Left lung (tissue), 14 donors: ENCODE results near the gene VSTM2A. TPM values are rescaled to one million over a fixed set of nuclear protein-coding genes. Genes with fewer than 3 reads are reported as not detected.
"Not testable (repeated sequence)": the region's sequence is repeated elsewhere in the genome, so short reads cannot be mapped to it uniquely, and the experiment has no call there.

ENCODE experiments used
- ATAC-seq: fragments of 200-7000 bp; cut with Tn5 transposase; one replicate; pipeline ENCODE4 v1.9.1; 2020; ENCODE audit warnings: moderate library complexity
- DNase-seq, 4 donors: peaks; one replicate each; pipeline ENCODE4 v3.0.0-alpha.2; 2013 to 2020
- H3K27ac ChIP-seq, 2 donors: fragments of 200-600 bp; sonication (generic) in 1 of 2; one replicate each; pipeline versions ENCODE4 v1.5.0 to v1.8.0; 2020 to 2021
- H3K27me3 ChIP-seq, 2 donors: fragments of 200-600 bp; sonication (generic) in 1 of 2; one replicate each; pipeline versions ENCODE4 v1.5.0 to v1.8.0; 2020 to 2021
- H3K36me3 ChIP-seq, 2 donors: fragments of 200-600 bp; sonication (generic) in 1 of 2; one replicate each; pipeline versions ENCODE4 v1.5.0 to v1.8.0; 2020 to 2021
- H3K4me1 ChIP-seq, 2 donors: fragments of 200-600 bp; one replicate each; pipeline ENCODE4 v1.8.0; 2021
- H3K4me3 ChIP-seq, 2 donors: fragments of 200-600 bp; sonication (generic) in 1 of 2; one replicate each; pipeline versions ENCODE4 v1.5.0 to v1.8.0; 2020 to 2021; ENCODE audit warnings: mild to moderate bottlenecking in 1 of 2
- H3K9me3 ChIP-seq, 2 donors: fragments of 200-600 bp; sonication (generic) in 1 of 2; one replicate each; pipeline versions ENCODE4 v1.5.0 to v1.8.0; 2020 to 2021
- intact Hi-C, 2 donors: fragments of 100-400 bp; cut with DNase I; formaldehyde crosslinking; loops; one replicate each; pipeline versions ENCODE4 v1.11.2 to v1.14.2; 2022
- long read RNA-seq, 12 donors: library from polyadenylated mRNA in 2 of 12; unstranded in 2 of 12; transcript quantifications; one replicate each; pipeline ENCODE4 v2.0.0 and lab custom pipeline, GENCODE V29; 2019 to 2026
- polyA plus RNA-seq, 6 donors: library from polyadenylated mRNA; unstranded; fragments of 120-200 nt; gene quantifications; one replicate each; pipeline ENCODE4 v1.2.1, GENCODE V29; 2013; ENCODE audit not compliant: insufficient read length in 6 of 6
- total RNA-seq, 2 donors: library from RNA; stranded (reverse); fragmentation: NEBNext Ultra II Directional; extraction: Animal tissue kit (Norgen Biotek cat#: 25700); gene quantifications; one replicate each; pipeline ENCODE4 v1.2.1, GENCODE V29; 2021
- TF ChIP-seq, protein P1 (sequence below), 2 donors: fragments of 200-600 bp; sonication (generic) in 1 of 2; IDR thresholded peaks; one replicate each; pipeline versions ENCODE4 v1.5.0 to v1.8.0; 2021; ENCODE audit warnings: antibody characterized with exemption in 2 of 2
- donor health status: DM: no; HTN: yes; CAD: no.
- donor health status: DM: no; HTN: no; CAD: no.

Gene VSTM2A, protein sequence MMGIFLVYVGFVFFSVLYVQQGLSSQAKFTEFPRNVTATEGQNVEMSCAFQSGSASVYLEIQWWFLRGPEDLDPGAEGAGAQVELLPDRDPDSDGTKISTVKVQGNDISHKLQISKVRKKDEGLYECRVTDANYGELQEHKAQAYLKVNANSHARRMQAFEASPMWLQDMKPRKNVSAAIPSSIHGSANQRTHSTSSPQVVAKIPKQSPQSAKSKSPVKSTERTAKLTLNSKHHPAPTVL
- total RNA-seq (not detected), polyA plus RNA-seq (under 1 TPM; 0.06 to 0.48 (median 0.24) TPM)
- long read RNA-seq, donor 1: 0 reads
- long read RNA-seq, donor 2: 0 reads
- long read RNA-seq, donor 3: 0 reads
- long read RNA-seq, donor 4: 0 reads
- long read RNA-seq, donor 5: 0 reads
- long read RNA-seq, donor 6: 0 reads
- long read RNA-seq, donor 7: 0 reads
- long read RNA-seq, donor 8, partial matches to known transcripts: 0 of 1 reads
- long read RNA-seq, donor 8, other reads (novel, unspliced or antisense): 0 of 1 reads
- long read RNA-seq, donor 9: 0 reads
- long read RNA-seq, donor 10: 0 reads
- long read RNA-seq, donor 11, transcript VSTM2A-204 (5 exons, 3,112 nt): minor isoform, 8 of 44 reads
- long read RNA-seq, donor 11, transcript VSTM2A-202 (5 exons, 1,076 nt): minor isoform, 7 of 44 reads
- long read RNA-seq, donor 11, transcript VSTM2A-201 (4 exons, 3,401 nt): major isoform, 23 of 44 reads
- long read RNA-seq, donor 11, partial matches to known transcripts: 5 of 44 reads
- long read RNA-seq, donor 11, other reads (novel, unspliced or antisense): 0 of 44 reads
- long read RNA-seq, donor 12: 0 reads

DNA sequence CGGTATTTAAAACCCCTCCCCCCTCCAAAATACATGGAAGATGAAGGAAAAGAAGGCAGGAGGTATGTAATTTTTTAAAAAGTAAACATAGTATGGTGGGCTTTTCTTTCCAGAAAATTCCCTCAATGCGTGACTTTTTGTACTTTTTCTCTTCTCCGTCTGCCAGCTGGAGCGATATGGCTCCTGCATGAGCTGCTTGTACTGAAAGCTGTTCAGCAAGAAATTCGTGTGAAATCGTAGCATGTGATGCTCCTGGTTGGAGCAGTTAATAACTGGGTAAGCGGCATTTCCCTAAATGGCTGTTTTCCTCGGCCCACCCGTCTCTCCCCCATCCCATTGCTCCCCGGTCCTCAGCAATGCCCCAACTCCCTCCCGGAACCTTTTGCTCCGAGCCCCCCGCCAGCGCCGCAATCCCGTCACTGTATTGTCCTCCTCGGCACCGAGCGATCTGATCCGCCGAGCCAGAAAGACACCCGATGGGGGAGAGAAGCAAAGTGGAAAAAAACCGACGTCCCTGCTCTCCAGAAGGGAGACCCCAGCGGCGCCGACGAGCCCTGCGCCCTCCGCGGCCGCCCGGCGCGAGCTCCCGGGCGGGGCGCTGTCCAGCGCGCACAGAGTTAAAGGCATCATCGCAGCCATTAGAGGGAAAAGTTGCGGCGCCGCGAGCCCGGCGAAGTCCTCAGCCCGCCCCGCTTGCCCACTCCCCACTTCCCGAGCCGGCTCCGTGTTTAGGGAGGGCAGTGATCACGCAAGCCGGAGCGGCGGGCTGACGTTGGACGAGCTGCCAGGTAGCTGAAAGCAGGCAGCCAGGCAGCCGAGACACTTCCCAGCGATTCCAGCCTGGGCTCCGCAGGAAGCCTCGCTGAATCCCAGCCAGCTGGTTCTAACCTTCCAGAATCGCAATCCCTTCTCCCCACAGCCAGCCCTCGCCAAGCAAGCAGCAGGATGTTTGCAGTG lies at the start of gene VSTM2A:
Gene VSTM2A, plus strand, starts transcription at position 707 of the 957 bp plus-strand sequence. CDS start 356 bp downstream, outside the sequence.
- DNase-seq: peak in 3 of 4 donors; percentile 16 to 75 (median 26)
- no peak within 1 kb of the TSS for H3K4me3 ChIP-seq
- peaks cover 56 to 80% of the 10 kb centered on the region in 2 donors for H3K27me3 ChIP-seq
- H3K27ac ChIP-seq: no peak within 1 kb of the TSS
- no peaks in the 10 kb centered on the region for H3K4me1 ChIP-seq
- TF ChIP-seq, protein P1, sequence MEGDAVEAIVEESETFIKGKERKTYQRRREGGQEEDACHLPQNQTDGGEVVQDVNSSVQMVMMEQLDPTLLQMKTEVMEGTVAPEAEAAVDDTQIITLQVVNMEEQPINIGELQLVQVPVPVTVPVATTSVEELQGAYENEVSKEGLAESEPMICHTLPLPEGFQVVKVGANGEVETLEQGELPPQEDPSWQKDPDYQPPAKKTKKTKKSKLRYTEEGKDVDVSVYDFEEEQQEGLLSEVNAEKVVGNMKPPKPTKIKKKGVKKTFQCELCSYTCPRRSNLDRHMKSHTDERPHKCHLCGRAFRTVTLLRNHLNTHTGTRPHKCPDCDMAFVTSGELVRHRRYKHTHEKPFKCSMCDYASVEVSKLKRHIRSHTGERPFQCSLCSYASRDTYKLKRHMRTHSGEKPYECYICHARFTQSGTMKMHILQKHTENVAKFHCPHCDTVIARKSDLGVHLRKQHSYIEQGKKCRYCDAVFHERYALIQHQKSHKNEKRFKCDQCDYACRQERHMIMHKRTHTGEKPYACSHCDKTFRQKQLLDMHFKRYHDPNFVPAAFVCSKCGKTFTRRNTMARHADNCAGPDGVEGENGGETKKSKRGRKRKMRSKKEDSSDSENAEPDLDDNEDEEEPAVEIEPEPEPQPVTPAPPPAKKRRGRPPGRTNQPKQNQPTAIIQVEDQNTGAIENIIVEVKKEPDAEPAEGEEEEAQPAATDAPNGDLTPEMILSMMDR (IDR thresholded peaks at IDR 0.05): no peak
- peak; percentile 42 for ATAC-seq
- H3K36me3 ChIP-seq: no peaks in the 10 kb centered on the region
- intact Hi-C loops: no loop called here
- no peaks in the 10 kb centered on the region for H3K9me3 ChIP-seq

DNA sequence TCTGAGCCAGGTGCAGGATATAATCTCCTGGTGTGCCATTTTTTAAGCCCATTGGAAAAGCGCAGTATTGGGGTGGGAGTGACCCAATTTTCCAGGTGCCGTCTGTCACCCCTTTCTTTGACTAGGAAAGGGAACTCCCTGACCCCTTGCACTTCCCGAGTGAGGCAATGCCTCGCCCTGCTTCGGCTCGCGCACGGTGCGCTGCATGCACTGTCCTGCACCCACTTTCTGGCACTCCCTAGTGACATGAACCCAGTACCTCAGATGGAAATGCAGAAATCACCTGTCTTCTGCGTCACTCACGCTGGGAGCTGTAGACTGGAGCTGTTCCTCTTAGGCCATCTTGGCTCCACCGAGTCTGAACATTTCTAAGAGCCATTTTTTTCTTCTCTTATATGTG lies 37.6 kb upstream of the VSTM2A start:
- H3K4me1 ChIP-seq, ATAC-seq, H3K4me3 ChIP-seq, DNase-seq, H3K36me3 ChIP-seq, intact Hi-C loops, H3K27ac ChIP-seq, H3K27me3 ChIP-seq: not testable (repeated sequence)
- H3K9me3 ChIP-seq: peaks cover 0 to 24% of the 10 kb centered on the region in 2 donors

DNA sequence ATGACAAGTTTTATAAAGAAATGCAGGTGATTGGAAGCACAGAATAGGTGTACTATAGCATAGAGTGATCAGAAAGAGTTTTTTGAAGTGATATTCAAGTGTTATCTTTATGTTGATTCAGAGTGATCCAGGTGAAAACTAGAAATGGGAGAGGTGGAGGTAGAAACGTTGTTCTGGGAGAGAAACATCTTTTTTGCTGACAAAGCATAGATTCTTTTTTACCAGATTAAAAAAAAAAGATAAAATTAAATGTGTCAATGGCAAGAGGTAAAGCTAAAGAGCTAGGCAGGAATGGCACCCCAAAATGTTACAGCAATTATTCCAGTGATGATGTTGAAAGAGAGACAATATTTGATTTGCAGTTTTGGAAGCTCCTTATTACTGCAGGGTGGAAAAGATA lies 12.6 kb upstream of the VSTM2A start:
- Histone ChIP-seq H3K36me3 (no peaks in the 10 kb centered on the region), H3K27ac (no peak overlapping the region), H3K4me3 (no peak overlapping the region), H3K4me1 (no peaks in the 10 kb centered on the region), H3K27me3 (no peaks in the 10 kb centered on the region), H3K9me3 (peaks cover 0 to 4% of the 10 kb centered on the region in 2 donors)
- no peak for DNase-seq
- ATAC-seq: no peak
- intact Hi-C loops: no loop called here
- TF ChIP-seq, protein P1 (IDR thresholded peaks at IDR 0.05): no peak

DNA sequence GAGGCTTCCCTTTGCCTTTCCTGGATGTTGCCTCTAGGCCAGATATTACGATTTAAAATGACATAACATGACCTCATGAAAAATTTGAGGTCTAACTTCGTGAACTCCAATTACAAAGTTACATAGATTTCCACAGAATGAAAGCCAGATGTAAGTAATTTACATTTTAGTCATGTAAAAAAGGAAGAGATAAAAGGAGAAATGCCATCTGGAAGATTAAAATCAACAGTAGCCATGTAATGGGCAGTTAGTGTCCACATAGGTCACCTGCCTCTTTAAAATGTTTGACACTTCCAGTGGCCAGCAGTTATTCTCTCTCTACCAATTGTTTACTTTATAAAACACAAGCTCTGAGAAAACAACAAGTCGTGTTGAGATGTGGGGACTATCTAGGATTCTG lies 4.1 kb upstream of the VSTM2A start:
- Histone ChIP-seq H3K9me3 (no peaks in the 10 kb centered on the region), H3K4me1 (no peaks in the 10 kb centered on the region), H3K27me3 (peaks cover 27 to 42% of the 10 kb centered on the region in 2 donors), H3K27ac (no peak overlapping the region), H3K4me3 (no peak overlapping the region), H3K36me3 (no peaks in the 10 kb centered on the region)
- intact Hi-C loops: no loop called here
- DNase-seq (no peak), ATAC-seq (no peak)
- TF ChIP-seq, protein P1 (IDR thresholded peaks at IDR 0.05): no peak

DNA sequence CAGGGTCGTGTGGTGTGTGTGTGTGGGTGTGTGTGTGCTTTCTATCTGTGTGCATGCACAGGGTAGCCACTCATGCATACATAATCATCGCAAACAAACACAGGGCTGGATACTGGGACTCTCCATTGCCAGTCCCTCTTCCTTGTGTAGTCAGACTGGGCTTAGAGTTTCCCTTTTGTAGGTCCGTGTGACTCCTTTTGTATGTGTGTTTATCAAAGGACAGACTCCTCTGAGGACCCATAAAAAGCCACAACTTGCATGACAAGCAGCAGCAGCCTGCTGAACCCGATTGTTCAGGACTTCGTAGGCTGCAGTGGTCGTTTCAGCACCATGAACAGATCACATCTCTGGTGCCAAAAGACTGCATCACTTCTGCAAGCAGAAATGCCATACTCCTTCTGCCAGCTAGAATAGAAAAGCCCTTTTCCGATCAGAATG lies 895 bp downstream of the VSTM2A start:
- intact Hi-C loops: no loop called here
- no peak overlapping the region for H3K4me3 ChIP-seq
- peak in 2 of 4 donors; percentile 12 to 56 for DNase-seq
- peaks cover 64 to 91% of the 10 kb centered on the region in 2 donors for H3K27me3 ChIP-seq
- no peak for ATAC-seq
- no peaks in the 10 kb centered on the region for H3K36me3 ChIP-seq
- TF ChIP-seq, protein P1 (IDR thresholded peaks at IDR 0.05): no peak
- H3K27ac ChIP-seq: no peak overlapping the region
- H3K9me3 ChIP-seq: no peaks in the 10 kb centered on the region
- H3K4me1 ChIP-seq: no peaks in the 10 kb centered on the region
